ENCODE measurements around the gene CALML5.

The CALML5 gene

GRCh38 chr10:5532618-5533097 lies 33.3 kb upstream of the CALML5 start:
- DNase-seq: no peak

GRCh38 chr10:5532307-5532605 lies 32.9 kb upstream of the CALML5 start:
- no peak for DNase-seq

- DNase-seq: no peak
Observed at GRCh38 chr10:5531558-5532306, 32.4 kb upstream of the CALML5 start.

GRCh38 chr10:5530846-5531557 lies 31.6 kb upstream of the CALML5 start:
- DNase-seq: no peak

- no peak for DNase-seq
Observed at GRCh38 chr10:5530412-5530806, 31.0 kb upstream of the CALML5 start.

- no peak for DNase-seq
Observed at GRCh38 chr10:5529702-5530411, 30.5 kb upstream of the CALML5 start.

- DNase-seq: no peak
Observed at GRCh38 chr10:5528989-5529701, 29.8 kb upstream of the CALML5 start.

GRCh38 chr10:5527332-5528200 lies 28.2 kb upstream of the CALML5 start:
- peak; percentile 23 for DNase-seq

- no peak for DNase-seq
Observed at GRCh38 chr10:5526691-5527331, 27.4 kb upstream of the CALML5 start.

- DNase-seq: no peak
Observed at GRCh38 chr10:5525561-5526341, 26.4 kb upstream of the CALML5 start.

- DNase-seq: no peak
Observed at GRCh38 chr10:5524641-5525560, 25.5 kb upstream of the CALML5 start, which contains the start of gene CALML3. CALML3 (plus strand) TSS chr10:5524961; CDS start chr10:5525086, 125 bp downstream.

GRCh38 chr10:5523796-5524574 lies 24.6 kb upstream of the CALML5 start:
- no peak for DNase-seq

GRCh38 chr10:5522913-5523560 lies 23.7 kb upstream of the CALML5 start:
- no peak for DNase-seq

- no peak for DNase-seq
Observed at GRCh38 chr10:5519054-5519453, 19.7 kb upstream of the CALML5 start.

GRCh38 chr10:5518143-5518542 lies 18.8 kb upstream of the CALML5 start:
- peak; percentile 82 for DNase-seq

- DNase-seq: no peak
Observed at GRCh38 chr10:5517546-5517945, 18.2 kb upstream of the CALML5 start.

GRCh38 chr10:5515948-5516761 lies 16.8 kb upstream of the CALML5 start:
- no peak for DNase-seq

Measured in NCI-H69 (cell line).